CD4-positive, alpha-beta T cell treated with Interleukin-4 for 1 hour (primary cell): ENCODE measurements around the gene CBX5.
"Not testable (repeated sequence)": the region's sequence is repeated elsewhere in the genome, so short reads cannot be mapped to it uniquely, and the experiment has no call there.

Source experiments
- DNase-seq, 2 donors: peaks; one replicate each; pipeline ENCODE4 v3.0.0-alpha.2; 2020 to 2022

CBX5 gene

DNA sequence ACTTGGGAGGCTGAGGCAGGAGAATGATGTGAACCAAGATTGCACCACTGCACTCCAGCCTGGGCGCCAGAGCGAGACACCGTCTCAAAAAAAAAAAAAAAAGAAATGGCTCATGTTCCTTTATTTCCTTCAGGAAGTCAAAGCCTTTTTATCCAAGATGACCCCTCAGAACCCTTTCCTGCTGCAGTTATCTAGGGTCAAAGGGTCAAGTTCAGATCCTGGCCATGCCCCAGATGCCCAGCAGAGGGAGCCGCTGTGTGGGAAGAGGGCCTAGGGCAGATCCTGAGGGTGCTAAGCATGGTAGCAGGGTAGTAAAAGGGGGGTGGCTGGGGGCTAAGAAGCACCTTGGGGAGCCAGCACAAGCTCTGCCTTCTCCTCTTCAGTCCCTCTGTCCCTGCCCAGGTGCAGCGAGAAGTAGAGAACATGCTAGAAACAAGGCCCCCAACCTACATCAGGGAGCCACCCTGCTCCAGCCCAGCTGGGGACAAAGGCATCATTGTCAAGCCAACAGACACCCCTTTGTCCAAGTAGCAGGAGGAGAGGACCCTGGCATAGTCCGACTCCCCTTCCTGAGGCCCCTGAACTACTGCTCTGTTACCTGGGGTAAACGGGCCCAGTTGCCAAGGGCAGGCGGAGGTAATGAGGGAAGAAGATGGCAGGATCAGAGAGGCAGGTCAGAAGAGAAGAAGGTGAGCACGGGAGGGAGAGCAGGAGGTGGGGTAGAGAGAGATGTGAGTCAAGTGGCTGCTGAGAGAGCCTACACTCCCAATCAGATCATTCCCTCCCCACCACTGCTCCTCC is 14.4 kb upstream of the CBX5 start:
- peak; percentile 61 to 66 for DNase-seq

DNA sequence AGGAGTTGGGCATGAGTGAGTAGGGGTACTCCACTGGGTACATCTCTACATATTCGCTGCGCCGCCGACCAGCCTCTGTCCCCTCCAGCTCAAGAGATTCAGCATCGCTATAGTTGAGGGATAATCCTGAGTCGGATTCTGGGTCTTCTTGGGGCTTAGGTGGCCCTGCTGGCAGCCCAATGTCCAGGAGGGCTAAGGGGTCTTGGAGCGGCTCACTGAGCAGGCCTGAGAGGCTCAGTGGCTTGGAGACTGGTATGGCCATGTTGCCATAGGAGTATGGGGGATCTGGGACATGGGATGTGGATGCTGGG is 13.0 kb upstream of the CBX5 start:
- DNase-seq: no peak

DNA sequence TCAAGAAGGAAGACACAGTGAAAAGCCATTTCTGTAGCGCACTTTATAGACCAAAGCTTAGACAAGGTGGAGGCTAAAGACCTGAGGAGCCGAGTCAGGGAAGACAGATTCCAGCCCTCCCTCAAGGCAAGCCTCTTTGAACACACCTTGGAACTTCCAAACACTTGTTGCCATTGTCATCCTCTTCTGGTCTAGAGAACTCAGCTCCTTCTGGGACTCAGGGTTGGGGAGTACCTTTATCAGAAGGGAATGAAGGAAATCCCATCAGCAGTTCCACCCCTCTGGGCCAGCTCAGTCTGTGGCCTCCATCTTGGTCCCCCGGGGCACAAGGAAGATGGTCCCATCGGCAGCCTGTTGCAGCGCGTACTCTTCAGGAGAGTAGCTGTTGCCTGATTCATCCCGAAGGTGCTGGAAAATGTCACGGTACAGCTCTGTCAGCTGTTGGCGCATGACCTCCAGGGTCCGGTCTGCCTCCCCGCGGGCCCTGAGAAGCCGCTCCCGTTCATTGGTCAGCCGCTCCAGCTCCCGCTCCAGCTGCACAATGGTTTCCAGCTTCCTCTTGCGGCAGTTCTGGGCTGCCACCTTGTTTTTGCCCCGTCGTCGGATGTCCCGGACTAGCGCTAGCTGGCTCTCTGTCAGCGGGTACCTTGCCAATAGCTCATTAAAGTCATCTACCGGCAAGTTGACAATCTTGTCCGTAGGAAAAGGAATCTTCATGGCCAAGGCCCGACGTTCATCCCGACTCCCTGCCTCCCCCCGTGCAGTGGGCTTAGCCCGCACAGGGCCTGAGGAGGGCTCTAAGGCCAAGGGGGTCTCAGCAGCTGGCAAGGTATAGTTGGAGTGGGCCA is 12.4 kb upstream of the CBX5 start:
- DNase-seq: no peak

GRCh38 chr12:54287261-54288157 is 7.6 kb upstream of the CBX5 start:
- DNase-seq: no peak

GRCh38 chr12:54286042-54287030 is 6.4 kb upstream of the CBX5 start:
- no peak for DNase-seq

DNA sequence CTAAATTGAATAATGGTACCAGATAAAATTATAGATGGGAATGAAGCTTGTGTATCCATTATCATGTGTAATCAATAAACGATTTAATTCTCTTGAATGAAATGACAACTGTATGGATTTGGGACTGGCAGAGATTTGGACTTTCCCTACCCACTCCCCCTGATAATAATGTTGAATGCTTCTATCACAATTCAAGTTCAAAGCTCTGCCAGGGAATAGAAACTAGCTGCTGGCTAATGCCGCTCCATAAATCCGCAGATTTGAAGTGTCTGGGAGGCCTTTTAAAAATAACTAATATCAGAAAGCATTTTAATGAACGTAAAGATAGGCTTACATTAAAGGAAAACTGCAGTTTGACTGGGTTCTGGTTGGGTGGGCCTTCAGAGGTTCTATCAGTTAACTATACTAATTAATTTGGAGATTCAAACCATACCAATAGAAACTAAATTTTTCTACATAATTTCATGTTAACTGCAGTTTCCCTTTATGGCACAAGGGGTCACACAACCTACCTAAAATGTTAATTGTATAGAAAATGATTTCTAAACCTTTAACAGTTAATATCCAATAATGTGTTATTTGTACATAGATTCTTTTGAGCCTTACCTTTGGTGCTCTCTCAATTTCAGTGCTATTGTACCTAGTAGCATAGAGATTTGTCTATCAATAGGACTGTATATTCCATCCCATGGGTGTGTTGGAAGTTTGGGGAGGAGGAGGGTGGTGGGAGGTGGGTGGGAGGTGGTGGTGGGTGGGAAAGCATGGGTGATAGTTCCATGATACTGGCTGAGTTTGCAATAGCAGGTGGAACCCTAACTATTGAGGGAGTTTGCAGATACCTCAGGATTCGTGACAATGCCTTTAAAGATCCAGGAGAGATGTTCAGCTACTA is 5.5 kb upstream of the CBX5 start:
- no peak for DNase-seq

DNA sequence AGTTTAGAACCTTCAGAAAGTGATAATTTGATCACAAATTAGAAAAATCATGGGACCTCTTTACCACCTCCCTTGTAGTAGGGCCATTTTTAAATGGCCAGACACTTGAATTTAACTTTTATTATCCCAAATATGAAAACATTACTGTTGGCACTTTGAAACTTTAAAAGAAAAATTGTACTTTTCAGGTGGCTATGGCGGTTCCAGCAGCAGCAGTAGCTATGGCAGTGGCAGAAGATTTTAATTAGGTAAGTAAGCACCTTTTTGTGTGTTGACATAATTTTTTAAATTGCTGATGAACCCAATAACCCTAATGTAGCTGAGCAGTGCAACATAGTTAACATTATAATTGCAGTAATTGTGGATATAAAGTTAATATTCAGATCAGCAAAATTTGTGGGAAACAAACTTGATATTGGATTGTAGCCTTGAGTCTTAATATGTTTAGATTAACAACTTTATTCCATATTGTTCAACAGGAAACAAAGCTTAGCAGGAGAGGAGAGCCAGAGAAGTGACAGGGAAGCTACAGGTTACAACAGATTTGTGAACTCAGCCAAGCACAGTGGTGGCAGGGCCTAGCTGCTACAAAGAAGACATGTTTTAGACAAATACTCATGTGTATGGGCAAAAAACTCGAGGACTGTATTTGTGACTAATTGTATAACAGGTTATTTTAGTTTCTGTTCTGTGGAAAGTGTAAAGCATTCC is 4.3 kb upstream of the CBX5 start:
- not testable (repeated sequence) for DNase-seq

- no peak for DNase-seq
Observed at GRCh38 chr12:54282949-54283593, 3.1 kb upstream of the CBX5 start.

GRCh38 chr12:54281694-54282093 is 1.8 kb upstream of the CBX5 start:
- DNase-seq: not testable (repeated sequence)

GRCh38 chr12:54281261-54281638 is 1.3 kb upstream of the CBX5 start:
- not testable (repeated sequence) for DNase-seq

- DNase-seq: peak; percentile 99
Observed at GRCh38 chr12:54280468-54281260, 742 bp upstream of the CBX5 start, which contains the start of gene HNRNPA1. Gene HNRNPA1 (plus strand): TSS chr12:54280726. CDS start chr12:54280808, 82 bp downstream.

- no peak for DNase-seq
Observed at GRCh38 chr12:54279227-54279631, 693 bp downstream of the CBX5 start.

DNA sequence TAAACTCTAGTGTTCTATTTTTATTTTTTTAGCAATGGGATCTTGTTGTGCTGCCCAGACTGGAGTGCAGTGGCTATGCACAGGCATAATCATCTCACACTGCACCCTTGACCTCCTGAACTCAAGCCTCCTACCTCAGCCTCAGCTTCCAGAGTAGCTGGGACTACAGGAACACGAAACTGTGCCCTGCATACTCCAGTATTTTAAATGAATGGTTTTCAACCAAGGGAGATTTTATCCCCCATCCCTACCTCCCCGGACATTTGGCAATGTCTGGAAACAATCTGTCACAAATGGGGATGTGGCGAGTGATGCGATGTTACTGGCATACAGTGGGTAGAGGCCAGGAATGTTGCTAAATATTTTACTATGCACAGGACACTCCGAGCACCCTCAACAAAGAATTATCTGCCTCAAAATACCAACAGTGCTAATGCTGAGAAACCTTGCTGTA is 2.1 kb downstream of the CBX5 start:
- DNase-seq: no peak

GRCh38 chr12:54276368-54276767 is 3.6 kb downstream of the CBX5 start:
- no peak for DNase-seq

DNA sequence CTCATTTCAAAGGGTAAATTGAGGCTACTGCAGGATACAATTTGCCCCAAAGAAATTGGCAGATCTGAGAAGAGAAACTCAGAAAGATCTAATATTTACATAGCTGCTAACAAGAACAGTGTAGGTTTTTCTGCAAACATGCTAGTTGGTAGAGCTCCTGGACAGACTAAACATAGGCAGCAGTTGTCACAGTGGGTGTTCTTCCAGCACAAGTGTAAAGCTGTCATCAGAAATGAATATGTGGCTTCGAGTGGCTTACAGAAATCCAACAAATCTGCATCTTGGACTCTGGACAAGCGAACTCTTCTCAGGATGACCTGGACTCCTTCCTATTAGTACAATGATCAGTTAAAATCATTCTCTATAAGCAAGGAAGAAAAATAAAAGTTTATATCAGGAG is 5.9 kb downstream of the CBX5 start:
- DNase-seq: no peak

- no peak for DNase-seq
Observed at GRCh38 chr12:54272214-54272613, 7.7 kb downstream of the CBX5 start.

- DNase-seq: no peak
Observed at GRCh38 chr12:54270345-54270744, 9.6 kb downstream of the CBX5 start.

- DNase-seq: no peak
Observed at GRCh38 chr12:54266852-54267251, 13.1 kb downstream of the CBX5 start.
